ENCODE data around the gene KRT77. TPM values are rescaled to one million over a fixed set of nuclear protein-coding genes. Genes with fewer than 3 reads are reported as not detected.

The KRT77 gene
- total RNA-seq, 6 experiments from 2014 or later, result not detected

- intact Hi-C loops (cut with DNase I), result no loop called here
- Histone ChIP-seq H3K27ac (no peak overlapping the region), H3K4me1 (no peaks in the 10 kb centered on the region), H3K36me3 (no peaks in the 10 kb centered on the region), H3K27me3 (no peaks in the 10 kb centered on the region), H3K9me3 (no peaks in the 10 kb centered on the region), H3K4me3 (no peak overlapping the region)
- TF ChIP-seq, protein P1, sequence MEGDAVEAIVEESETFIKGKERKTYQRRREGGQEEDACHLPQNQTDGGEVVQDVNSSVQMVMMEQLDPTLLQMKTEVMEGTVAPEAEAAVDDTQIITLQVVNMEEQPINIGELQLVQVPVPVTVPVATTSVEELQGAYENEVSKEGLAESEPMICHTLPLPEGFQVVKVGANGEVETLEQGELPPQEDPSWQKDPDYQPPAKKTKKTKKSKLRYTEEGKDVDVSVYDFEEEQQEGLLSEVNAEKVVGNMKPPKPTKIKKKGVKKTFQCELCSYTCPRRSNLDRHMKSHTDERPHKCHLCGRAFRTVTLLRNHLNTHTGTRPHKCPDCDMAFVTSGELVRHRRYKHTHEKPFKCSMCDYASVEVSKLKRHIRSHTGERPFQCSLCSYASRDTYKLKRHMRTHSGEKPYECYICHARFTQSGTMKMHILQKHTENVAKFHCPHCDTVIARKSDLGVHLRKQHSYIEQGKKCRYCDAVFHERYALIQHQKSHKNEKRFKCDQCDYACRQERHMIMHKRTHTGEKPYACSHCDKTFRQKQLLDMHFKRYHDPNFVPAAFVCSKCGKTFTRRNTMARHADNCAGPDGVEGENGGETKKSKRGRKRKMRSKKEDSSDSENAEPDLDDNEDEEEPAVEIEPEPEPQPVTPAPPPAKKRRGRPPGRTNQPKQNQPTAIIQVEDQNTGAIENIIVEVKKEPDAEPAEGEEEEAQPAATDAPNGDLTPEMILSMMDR (IDR thresholded peaks at IDR 0.05), result no peak
- TF ChIP-seq POLR2A (IDR thresholded peaks at IDR 0.05), result no peak
- 37% methylated on average over 4 of the region's 5 CpGs for WGBS (ENCODE audit: insufficient coverage, low coverage, low lambda C conversion rate, missing lambda C conversion rate)
- ATAC-seq, result no peak
- DNase-seq, result no peak
Measured at GRCh38 chr12:52745554-52745953, 42.2 kb upstream of the KRT77 start.

DNA sequence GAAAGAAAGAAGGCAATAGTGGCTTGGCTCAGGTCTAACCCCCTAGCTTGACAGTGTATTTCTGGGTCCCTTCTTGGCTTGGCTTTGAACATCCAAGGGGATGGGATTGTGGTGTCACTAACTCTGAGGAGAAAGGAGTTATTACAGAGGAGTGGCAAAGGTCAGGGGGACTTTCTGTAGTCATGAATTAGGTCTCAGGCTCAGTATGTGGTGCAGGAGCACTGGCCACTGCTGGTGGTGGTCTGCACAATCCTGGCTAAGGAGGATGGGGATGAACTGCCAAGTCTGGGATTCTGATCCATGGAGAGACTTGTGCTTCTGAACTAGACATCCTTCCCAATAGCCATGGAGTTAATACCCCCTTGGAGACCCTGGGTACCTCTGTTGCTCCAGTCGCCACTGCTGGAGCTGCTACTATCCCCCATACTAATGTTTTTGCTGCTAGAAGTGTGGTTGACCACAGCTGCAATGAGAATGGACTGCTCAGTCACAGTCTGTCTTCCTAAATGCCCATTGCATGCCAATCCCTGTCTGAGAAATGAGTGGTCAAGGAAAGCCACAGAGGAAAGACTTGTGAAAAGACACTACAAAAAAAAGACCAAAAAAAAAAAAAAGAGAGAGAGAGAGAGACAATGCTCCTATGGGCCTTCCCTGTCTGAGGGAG lies 41.3 kb upstream of the KRT77 start:
- intact Hi-C loops (cut with DNase I), result no loop called here
- Histone ChIP-seq H3K9me3 (no peaks in the 10 kb centered on the region), H3K36me3 (no peaks in the 10 kb centered on the region), H3K4me3 (no peak overlapping the region), H3K4me1 (no peaks in the 10 kb centered on the region), H3K27me3 (no peaks in the 10 kb centered on the region), H3K27ac (no peak overlapping the region)
- no peak for ATAC-seq
- TF ChIP-seq POLR2A (IDR thresholded peaks at IDR 0.05), result no peak
- TF ChIP-seq, protein P1 (IDR thresholded peaks at IDR 0.05), result no peak
- no peak for DNase-seq
- WGBS (ENCODE audit: insufficient coverage, low coverage, low lambda C conversion rate, missing lambda C conversion rate), result no CpG with 5 or more reads among the region's 1 CpG

DNA sequence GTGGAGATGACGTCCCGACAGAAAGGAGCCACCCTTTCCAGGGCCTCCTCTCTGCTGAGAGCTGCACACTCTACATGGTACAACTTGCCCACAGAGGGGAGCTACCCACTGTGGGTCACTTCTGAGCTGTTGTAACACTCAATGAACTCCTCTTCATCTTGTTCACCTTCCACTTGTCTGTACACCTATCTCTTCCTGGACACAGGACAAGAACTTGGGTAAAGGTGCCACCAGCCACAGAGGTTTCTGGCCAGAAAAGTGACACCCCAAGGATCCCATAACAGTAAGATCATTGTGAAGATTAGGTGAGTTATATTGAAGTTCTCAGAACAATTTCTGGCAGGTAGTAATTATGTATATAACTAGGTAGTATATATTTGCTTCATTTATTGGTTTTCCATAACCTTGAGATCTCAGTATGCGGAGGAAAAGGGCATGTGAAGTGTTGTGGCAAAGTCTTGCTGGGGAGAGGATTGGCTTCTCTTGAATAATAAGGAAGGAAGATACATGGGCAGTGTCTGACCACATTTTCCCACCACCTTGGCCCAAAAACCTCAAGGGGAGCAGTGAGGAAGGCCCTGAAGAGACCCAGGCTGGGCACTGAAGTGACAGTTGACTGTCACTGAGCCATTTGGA lies 39.6 kb upstream of the KRT77 start:
- no peak for DNase-seq
- no peak overlapping the region for H3K4me3 ChIP-seq
- no peaks in the 10 kb centered on the region for H3K36me3 ChIP-seq
- WGBS (ENCODE audit: insufficient coverage, low coverage, low lambda C conversion rate, missing lambda C conversion rate), result 35% methylated on average over 2 of the region's 3 CpGs
- no peak overlapping the region for H3K27ac ChIP-seq
- intact Hi-C loops (cut with DNase I), result no loop called here
- H3K4me1 ChIP-seq, result no peaks in the 10 kb centered on the region
- H3K27me3 ChIP-seq, result no peaks in the 10 kb centered on the region
- TF ChIP-seq, protein P1 (IDR thresholded peaks at IDR 0.05), result no peak
- no peak for TF ChIP-seq POLR2A (IDR thresholded peaks at IDR 0.05)
- no peaks in the 10 kb centered on the region for H3K9me3 ChIP-seq
- no peak for ATAC-seq

GRCh38 chr12:52742196-52742580 lies 38.9 kb upstream of the KRT77 start:
- DNase-seq (no peak), ATAC-seq (peak in 1 of 4 donors; percentile 25)
- no peak overlapping the region for H3K27ac ChIP-seq
- no peaks in the 10 kb centered on the region for H3K9me3 ChIP-seq
- intact Hi-C loops (cut with DNase I), result no loop called here
- no peaks in the 10 kb centered on the region for H3K4me1 ChIP-seq
- TF ChIP-seq, protein P1 (IDR thresholded peaks at IDR 0.05), result no peak
- no peak for TF ChIP-seq POLR2A (IDR thresholded peaks at IDR 0.05)
- no peaks in the 10 kb centered on the region for H3K27me3 ChIP-seq
- WGBS (ENCODE audit: insufficient coverage, low coverage, low lambda C conversion rate, missing lambda C conversion rate), result 50% methylated on average over 2 of the region's 7 CpGs
- H3K36me3 ChIP-seq, result no peaks in the 10 kb centered on the region
- H3K4me3 ChIP-seq, result no peak overlapping the region
